ENCODE measurements around the gene FAR2. TPM values are rescaled to one million over a fixed set of nuclear protein-coding genes. Genes with fewer than 3 reads are reported as not detected.

Gene FAR2
- total RNA-seq, 2 donors from 2014 or later, result 42.5 to 96.7 TPM

GRCh38 chr12:29273178-29273843, 124.2 kb downstream of the FAR2 start:
- Mint-ChIP-seq H3K27ac (no peak overlapping the region), H3K4me1 (peaks cover 33% of the 10 kb centered on the region), H3K4me3 (no peak overlapping the region), H3K9me3 (peaks cover 20% of the 10 kb centered on the region), H3K27me3 (ENCODE audit: insufficient read depth) (no peaks in the 10 kb centered on the region), H3K36me3 (ENCODE audit: low read depth) (peaks cover 66% of the 10 kb centered on the region)
- peak; percentile 17 for TF ChIP-seq CTCF (conservative IDR thresholded peaks at IDR 0.05)
- Histone ChIP-seq H3K4me1 (ENCODE audit: control insufficient read depth, insufficient read depth, low read length) (peaks cover 13% of the 10 kb centered on the region), H3K27me3 (ENCODE audit: control insufficient read depth, insufficient read depth, low read length, poor library complexity, severe bottlenecking) (no peaks in the 10 kb centered on the region), H3K36me3 (ENCODE audit: control insufficient read depth, insufficient read depth, low read length) (no peaks in the 10 kb centered on the region), H3K9me3 (ENCODE audit: control insufficient read depth, low read length) (no peaks in the 10 kb centered on the region), H3K4me3 (ENCODE audit: low read length) (no peak overlapping the region), H3K9ac (ENCODE audit: extremely low read depth, low read length, poor library complexity, severe bottlenecking) (no peak overlapping the region), H3K27ac (ENCODE audit: low read depth, low read length) (no peak overlapping the region)
- peak; percentile 74 for DNase-seq
- WGBS, 2 experiments (ENCODE audit: insufficient coverage in 1 of 2, insufficient read length in 1 of 2), result 77 to 89% methylated on average over 3 to 7 of the region's 7 CpGs

GRCh38 chr12:29275834-29276233, 126.8 kb downstream of the FAR2 start:
- TF ChIP-seq CTCF (conservative IDR thresholded peaks at IDR 0.05), result no peak
- no peaks in the 10 kb centered on the region for H3K27me3 ChIP-seq (ENCODE audit: control insufficient read depth, insufficient read depth, low read length, poor library complexity, severe bottlenecking)
- no peak overlapping the region for H3K4me3 ChIP-seq (ENCODE audit: low read length)
- H3K4me1 ChIP-seq (ENCODE audit: control insufficient read depth, insufficient read depth, low read length), result peaks cover 13% of the 10 kb centered on the region
- H3K27me3 Mint-ChIP-seq (ENCODE audit: insufficient read depth), result no peaks in the 10 kb centered on the region
- no peak overlapping the region for H3K27ac ChIP-seq (ENCODE audit: low read depth, low read length)
- peaks cover 57% of the 10 kb centered on the region for H3K36me3 Mint-ChIP-seq (ENCODE audit: low read depth)
- H3K4me1 Mint-ChIP-seq, result peaks cover 35% of the 10 kb centered on the region
- peak overlapping the region; percentile 11 for H3K27ac Mint-ChIP-seq
- no peak overlapping the region for H3K9ac ChIP-seq (ENCODE audit: extremely low read depth, low read length, poor library complexity, severe bottlenecking)
- peaks cover 6% of the 10 kb centered on the region for H3K9me3 Mint-ChIP-seq
- H3K9me3 ChIP-seq (ENCODE audit: control insufficient read depth, low read length), result no peaks in the 10 kb centered on the region
- no peak overlapping the region for H3K4me3 Mint-ChIP-seq
- peak; percentile 58 for DNase-seq
- WGBS, 2 experiments (ENCODE audit: insufficient coverage in 1 of 2, insufficient read length in 1 of 2), result 83 to 100% methylated on average over 3 of the region's 3 CpGs
- no peaks in the 10 kb centered on the region for H3K36me3 ChIP-seq (ENCODE audit: control insufficient read depth, insufficient read depth, low read length)

DNA sequence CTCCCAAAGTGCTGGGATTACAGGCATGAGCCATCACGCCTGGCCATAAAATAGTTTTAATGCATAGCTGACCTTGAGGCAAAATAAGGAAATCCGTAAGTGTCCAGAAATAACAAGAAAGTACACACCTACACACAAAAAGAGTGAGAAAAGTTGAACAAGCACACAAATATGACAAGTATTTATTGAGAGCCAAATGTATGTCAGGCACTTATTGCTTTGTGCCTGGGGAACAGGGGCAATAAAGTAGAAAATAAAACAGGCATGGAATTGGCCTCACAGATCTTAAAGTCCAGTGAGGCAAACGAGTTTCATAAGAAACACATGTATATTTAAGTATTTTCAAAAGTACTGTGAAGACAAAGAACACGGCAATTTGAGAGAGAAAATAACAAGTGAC, 128.2 kb downstream of the FAR2 start:
- no peak for DNase-seq
- H3K9ac ChIP-seq (ENCODE audit: extremely low read depth, low read length, poor library complexity, severe bottlenecking), result no peak overlapping the region
- peaks cover 42% of the 10 kb centered on the region for H3K4me1 Mint-ChIP-seq
- no peaks in the 10 kb centered on the region for H3K27me3 Mint-ChIP-seq (ENCODE audit: insufficient read depth)
- H3K9me3 Mint-ChIP-seq, result peaks cover 6% of the 10 kb centered on the region
- WGBS, 2 experiments (ENCODE audit: insufficient coverage in 1 of 2, insufficient read length in 1 of 2), result 90 to 98% methylated on average over 2 to 4 of the region's 4 CpGs
- H3K27ac ChIP-seq (ENCODE audit: low read depth, low read length), result no peak overlapping the region
- no peak overlapping the region for H3K4me3 ChIP-seq (ENCODE audit: low read length)
- H3K27ac Mint-ChIP-seq, result no peak overlapping the region
- H3K27me3 ChIP-seq (ENCODE audit: control insufficient read depth, insufficient read depth, low read length, poor library complexity, severe bottlenecking), result no peaks in the 10 kb centered on the region
- peaks cover 13% of the 10 kb centered on the region for H3K4me1 ChIP-seq (ENCODE audit: control insufficient read depth, insufficient read depth, low read length)
- TF ChIP-seq CTCF (conservative IDR thresholded peaks at IDR 0.05), result no peak
- peaks cover 47% of the 10 kb centered on the region for H3K36me3 Mint-ChIP-seq (ENCODE audit: low read depth)
- H3K4me3 Mint-ChIP-seq, result no peak overlapping the region
- H3K36me3 ChIP-seq (ENCODE audit: control insufficient read depth, insufficient read depth, low read length), result no peaks in the 10 kb centered on the region
- H3K9me3 ChIP-seq (ENCODE audit: control insufficient read depth, low read length), result no peaks in the 10 kb centered on the region
